Measurements from ENCODE around the gene IGSF21. TPM values are rescaled to one million over a fixed set of nuclear protein-coding genes. Genes with fewer than 3 reads are reported as not detected.

The IGSF21 gene
- total RNA-seq, 1 experiment from 2014 or later: not detected

DNA sequence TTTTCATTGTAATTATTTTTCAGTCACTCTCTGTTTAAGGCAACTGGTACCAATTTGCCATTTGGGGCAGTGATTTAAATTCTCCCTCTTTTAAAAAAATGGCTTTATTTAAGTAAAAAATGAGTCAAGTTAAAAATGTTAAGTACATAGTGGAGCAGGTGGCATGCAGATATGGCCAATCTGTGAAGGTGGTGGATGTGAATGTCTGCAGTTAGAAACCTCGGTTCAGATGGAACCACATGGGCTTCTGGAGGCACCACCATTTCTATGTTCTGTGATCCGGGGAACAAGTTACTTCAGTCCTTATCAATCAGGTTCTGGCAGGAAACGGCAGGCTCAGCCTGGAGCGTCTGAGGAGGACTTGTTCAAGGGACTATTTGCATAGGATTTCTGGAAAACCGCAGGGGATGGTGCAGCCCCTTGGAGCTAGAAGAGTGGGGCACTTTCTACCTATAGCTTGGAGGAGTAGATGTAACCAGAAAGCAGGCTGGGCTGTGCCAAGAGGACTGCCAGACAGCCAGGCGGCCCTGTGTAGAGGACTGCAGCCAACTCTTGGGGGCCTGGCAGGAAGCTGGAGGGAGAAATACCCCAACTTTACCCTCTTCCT is 12.3 kb downstream of the IGSF21 start:
- no peaks in the 10 kb centered on the region for H3K9me3 Mint-ChIP-seq (ENCODE audit: low read depth, unreplicated experiment)
- no peak overlapping the region for H3K4me3 Mint-ChIP-seq (ENCODE audit: low read depth, unreplicated experiment)
- no peak for DNase-seq
- H3K4me1 Mint-ChIP-seq (ENCODE audit: low read depth, unreplicated experiment): no peaks in the 10 kb centered on the region
- no TSS peak for BruUV-seq (replicated peaks)
- CTCF ChIA-PET: no interaction called here
- no peaks in the 10 kb centered on the region for H3K36me3 Mint-ChIP-seq (ENCODE audit: insufficient read depth, unreplicated experiment)
- H3K27me3 Mint-ChIP-seq (ENCODE audit: unreplicated experiment): peaks cover 93% of the 10 kb centered on the region
- intact Hi-C loops (cut with micrococcal nuclease; ENCODE audit: unreplicated experiment): no loop called here
- no peak overlapping the region for H3K27ac Mint-ChIP-seq (ENCODE audit: unreplicated experiment)
- TF ChIP-seq, protein P1, sequence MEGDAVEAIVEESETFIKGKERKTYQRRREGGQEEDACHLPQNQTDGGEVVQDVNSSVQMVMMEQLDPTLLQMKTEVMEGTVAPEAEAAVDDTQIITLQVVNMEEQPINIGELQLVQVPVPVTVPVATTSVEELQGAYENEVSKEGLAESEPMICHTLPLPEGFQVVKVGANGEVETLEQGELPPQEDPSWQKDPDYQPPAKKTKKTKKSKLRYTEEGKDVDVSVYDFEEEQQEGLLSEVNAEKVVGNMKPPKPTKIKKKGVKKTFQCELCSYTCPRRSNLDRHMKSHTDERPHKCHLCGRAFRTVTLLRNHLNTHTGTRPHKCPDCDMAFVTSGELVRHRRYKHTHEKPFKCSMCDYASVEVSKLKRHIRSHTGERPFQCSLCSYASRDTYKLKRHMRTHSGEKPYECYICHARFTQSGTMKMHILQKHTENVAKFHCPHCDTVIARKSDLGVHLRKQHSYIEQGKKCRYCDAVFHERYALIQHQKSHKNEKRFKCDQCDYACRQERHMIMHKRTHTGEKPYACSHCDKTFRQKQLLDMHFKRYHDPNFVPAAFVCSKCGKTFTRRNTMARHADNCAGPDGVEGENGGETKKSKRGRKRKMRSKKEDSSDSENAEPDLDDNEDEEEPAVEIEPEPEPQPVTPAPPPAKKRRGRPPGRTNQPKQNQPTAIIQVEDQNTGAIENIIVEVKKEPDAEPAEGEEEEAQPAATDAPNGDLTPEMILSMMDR (IDR thresholded peaks at IDR 0.05; ENCODE audit: unreplicated experiment): no peak

DNA sequence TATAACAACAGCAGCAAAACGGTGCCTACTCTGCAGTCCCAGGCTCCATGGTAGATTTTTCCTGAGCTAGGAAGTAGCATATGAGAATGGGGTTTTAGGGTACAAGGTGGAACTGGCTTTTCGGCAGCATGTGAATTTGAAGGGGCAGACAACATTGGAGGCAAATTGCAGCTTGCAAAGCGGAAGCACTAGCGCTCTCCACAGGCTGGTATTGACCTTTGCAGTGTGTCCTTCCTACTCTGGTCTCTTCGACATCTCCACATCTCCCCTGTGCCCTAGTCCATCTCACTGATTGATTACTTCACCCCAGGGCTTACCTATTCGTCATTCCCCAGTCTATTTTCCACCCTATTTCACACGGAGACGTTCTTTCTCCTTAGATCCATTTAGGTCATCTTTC is 13.0 kb downstream of the IGSF21 start:
- Mint-ChIP-seq H3K27ac (ENCODE audit: unreplicated experiment) (no peak overlapping the region), H3K27me3 (ENCODE audit: unreplicated experiment) (peaks cover 93% of the 10 kb centered on the region), H3K4me1 (ENCODE audit: low read depth, unreplicated experiment) (no peaks in the 10 kb centered on the region), H3K36me3 (ENCODE audit: insufficient read depth, unreplicated experiment) (no peaks in the 10 kb centered on the region), H3K9me3 (ENCODE audit: low read depth, unreplicated experiment) (no peaks in the 10 kb centered on the region), H3K4me3 (ENCODE audit: low read depth, unreplicated experiment) (no peak overlapping the region)
- no TSS peak for BruUV-seq (replicated peaks)
- CTCF ChIA-PET: no interaction called here
- no peak for DNase-seq
- intact Hi-C loops (cut with micrococcal nuclease; ENCODE audit: unreplicated experiment): no loop called here
- TF ChIP-seq, protein P1 (IDR thresholded peaks at IDR 0.05; ENCODE audit: unreplicated experiment): no peak

DNA sequence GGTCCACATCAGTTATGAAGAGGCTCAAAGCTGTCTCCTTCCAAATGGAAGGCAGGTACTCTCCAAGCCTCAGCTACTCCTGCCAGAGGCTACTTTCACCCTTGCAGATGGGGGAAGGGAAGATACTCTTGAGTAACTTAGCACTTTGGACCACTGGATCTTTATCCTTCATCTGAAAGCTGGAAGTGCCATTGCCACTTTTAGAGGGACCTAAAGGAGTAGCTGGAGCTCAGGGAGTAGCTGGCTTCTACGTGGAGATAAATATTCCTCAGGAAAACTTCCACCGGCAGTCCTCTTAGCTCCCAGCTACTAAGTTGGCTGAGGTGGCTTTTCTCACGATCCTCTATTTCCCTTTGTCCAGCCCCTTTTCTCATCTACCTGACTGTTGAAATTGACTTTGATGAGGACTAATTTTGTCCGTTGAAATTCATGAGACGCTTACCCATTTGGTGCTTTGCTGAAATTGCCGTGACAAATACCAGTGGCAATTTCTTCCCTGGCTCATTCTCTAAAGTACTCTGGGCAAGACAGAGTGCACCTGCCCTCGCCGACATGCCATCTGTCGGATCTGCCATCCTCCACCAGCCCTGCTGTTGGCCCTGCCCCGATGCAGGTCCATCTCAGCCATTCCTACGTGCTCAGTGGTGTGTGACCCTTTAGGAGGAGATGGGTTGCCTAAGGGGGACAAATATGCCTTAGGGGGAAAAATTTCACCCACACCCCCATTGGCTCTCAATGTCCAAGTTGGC is 13.6 kb downstream of the IGSF21 start:
- H3K9me3 Mint-ChIP-seq (ENCODE audit: low read depth, unreplicated experiment): no peaks in the 10 kb centered on the region
- no peaks in the 10 kb centered on the region for H3K4me1 Mint-ChIP-seq (ENCODE audit: low read depth, unreplicated experiment)
- BruUV-seq (replicated peaks): no TSS peak
- CTCF ChIA-PET: no interaction called here
- TF ChIP-seq, protein P1 (IDR thresholded peaks at IDR 0.05; ENCODE audit: unreplicated experiment): no peak
- peaks cover 93% of the 10 kb centered on the region for H3K27me3 Mint-ChIP-seq (ENCODE audit: unreplicated experiment)
- no peak for DNase-seq
- H3K4me3 Mint-ChIP-seq (ENCODE audit: low read depth, unreplicated experiment): no peak overlapping the region
- intact Hi-C loops (cut with micrococcal nuclease; ENCODE audit: unreplicated experiment): no loop called here
- no peak overlapping the region for H3K27ac Mint-ChIP-seq (ENCODE audit: unreplicated experiment)
- H3K36me3 Mint-ChIP-seq (ENCODE audit: insufficient read depth, unreplicated experiment): no peaks in the 10 kb centered on the region

DNA sequence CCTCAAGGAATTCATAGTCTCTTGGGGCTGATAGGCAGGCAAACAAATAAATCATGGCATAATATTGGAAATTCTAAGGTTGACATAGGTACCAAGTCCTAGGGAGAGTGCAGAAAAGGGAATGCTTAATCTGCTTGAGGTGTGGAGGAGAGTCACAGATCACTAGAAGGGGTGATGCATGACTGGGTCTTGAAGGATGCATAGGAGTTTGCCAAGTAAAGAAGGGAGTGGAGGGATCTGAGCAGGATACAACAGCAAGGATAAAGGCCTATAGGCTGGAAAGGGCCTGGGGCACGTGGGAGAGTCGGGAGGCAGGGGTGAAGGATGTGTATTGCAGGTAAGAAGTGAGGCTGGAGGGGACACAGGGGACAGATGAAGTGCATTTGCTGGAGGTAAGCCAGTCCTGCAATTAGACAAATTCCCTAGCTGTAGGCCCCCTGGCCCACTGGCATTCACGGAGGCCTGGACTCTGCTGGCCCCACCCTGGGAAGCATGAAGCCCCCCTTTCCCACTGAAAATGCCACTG is 15.9 kb downstream of the IGSF21 start:
- DNase-seq: no peak
- TF ChIP-seq, protein P1 (IDR thresholded peaks at IDR 0.05; ENCODE audit: unreplicated experiment): no peak
- Mint-ChIP-seq H3K27me3 (ENCODE audit: unreplicated experiment) (peaks cover 93% of the 10 kb centered on the region), H3K4me1 (ENCODE audit: low read depth, unreplicated experiment) (no peaks in the 10 kb centered on the region), H3K27ac (ENCODE audit: unreplicated experiment) (no peak overlapping the region), H3K4me3 (ENCODE audit: low read depth, unreplicated experiment) (no peak overlapping the region), H3K36me3 (ENCODE audit: insufficient read depth, unreplicated experiment) (no peaks in the 10 kb centered on the region), H3K9me3 (ENCODE audit: low read depth, unreplicated experiment) (no peaks in the 10 kb centered on the region)
- CTCF ChIA-PET: no interaction called here
- no TSS peak for BruUV-seq (replicated peaks)
- intact Hi-C loops (cut with micrococcal nuclease; ENCODE audit: unreplicated experiment): no loop called here
